ENCODE measurements around the gene SYNDIG1.

Gene SYNDIG1
- 0 reads per million in 2 donors for total RNA-seq

GRCh38 chr20:24469116-24469893, at the start of gene SYNDIG1:
SYNDIG1 (plus strand) TSS chr20:24469629; CDS start chr20:24543098, 73,469 bp downstream.
- DNase-seq: no peak

- no peak for DNase-seq
These were observed 49.6 kb upstream of the SYNDIG1 start for GRCh38 chr20:24419786-24420185.

GRCh38 chr20:24420567-24420966, 48.9 kb upstream of the SYNDIG1 start:
- no peak for DNase-seq

GRCh38 chr20:24421071-24421470, 48.4 kb upstream of the SYNDIG1 start:
- DNase-seq: no peak

- DNase-seq: no peak
These were observed 47.2 kb upstream of the SYNDIG1 start for GRCh38 chr20:24422091-24422760.

GRCh38 chr20:24423390-24424313, 45.8 kb upstream of the SYNDIG1 start:
- no peak for DNase-seq

GRCh38 chr20:24425523-24426135, 43.8 kb upstream of the SYNDIG1 start:
- no peak for DNase-seq

- no peak for DNase-seq
These were observed 38.0 kb upstream of the SYNDIG1 start for GRCh38 chr20:24431279-24432045.

GRCh38 chr20:24432046-24432442, 37.4 kb upstream of the SYNDIG1 start:
- no peak for DNase-seq

GRCh38 chr20:24436160-24436559, 33.3 kb upstream of the SYNDIG1 start:
- DNase-seq: no peak

GRCh38 chr20:24437196-24438082, 32.0 kb upstream of the SYNDIG1 start:
- DNase-seq: no peak

- no peak for DNase-seq
These were observed 31.1 kb upstream of the SYNDIG1 start for GRCh38 chr20:24438331-24438730.

GRCh38 chr20:24439737-24440387, 29.6 kb upstream of the SYNDIG1 start:
- DNase-seq: no peak

GRCh38 chr20:24441661-24442060, 27.8 kb upstream of the SYNDIG1 start:
- DNase-seq: no peak

GRCh38 chr20:24442909-24443308, 26.5 kb upstream of the SYNDIG1 start:
- no peak for DNase-seq

GRCh38 chr20:24443436-24443835, 26.0 kb upstream of the SYNDIG1 start:
- DNase-seq: no peak

GRCh38 chr20:24444526-24445190, 24.8 kb upstream of the SYNDIG1 start:
- DNase-seq: no peak

- no peak for DNase-seq
These were observed 23.8 kb upstream of the SYNDIG1 start for GRCh38 chr20:24445510-24446170.

GRCh38 chr20:24446811-24447210, 22.6 kb upstream of the SYNDIG1 start:
- DNase-seq: no peak
